Neural cell (in vitro differentiated cells): ENCODE data around the gene KRT78. TPM values are rescaled to one million over a fixed set of nuclear protein-coding genes. Genes with fewer than 3 reads are reported as not detected.
"Not testable (repeated sequence)": the region's sequence is repeated elsewhere in the genome, so short reads cannot be mapped to it uniquely, and the experiment has no call there.

Experiments
- H2AFZ ChIP-seq: fragments of 200-600, 300-800 bp; sonication (generic), shearing (Covaris generic); 2 replicates; pipeline ENCODE4 v1.6.0; 2014; ENCODE audit warnings: low read depth, mild to moderate bottlenecking, antibody characterized with exemption, low read length, moderate library complexity
- H3F3A ChIP-seq: fragments of 200-600 bp; shearing (Covaris generic); 2 replicates; pipeline ENCODE4 v1.6.1; 2016; ENCODE audit warnings: mild to moderate bottlenecking, moderate library complexity, mixed read lengths, antibody characterized with exemption, low read length; ENCODE audit not compliant: insufficient read depth, poor library complexity, severe bottlenecking
- H3K27ac ChIP-seq: fragments of 200-600, 300-800 bp; sonication (generic), shearing (Covaris generic); 2 replicates; pipeline ENCODE4 v1.5.1; 2014; ENCODE audit warnings: mild to moderate bottlenecking, low read length, moderate library complexity
- H3K27me3 ChIP-seq: fragments of 300-800, 200-600 bp; sonication (generic), shearing (Covaris generic); 2 replicates; pipeline ENCODE4 v1.6.0; 2014; ENCODE audit warnings: mild to moderate bottlenecking, low read depth, low read length, moderate library complexity; ENCODE audit not compliant: insufficient read depth
- H3K36me3 ChIP-seq: fragments of 300-800, 200-600 bp; sonication (generic), shearing (Covaris generic); 2 replicates; pipeline ENCODE4 v1.5.1; 2014; ENCODE audit warnings: mild to moderate bottlenecking, antibody characterized with exemption, low read length, moderate library complexity; ENCODE audit not compliant: insufficient read depth
- H3K4me2 ChIP-seq: fragments of 300-800, 200-600 bp; sonication (generic), shearing (Covaris generic); 2 replicates; pipeline ENCODE4 v1.6.0; 2014; ENCODE audit warnings: mild to moderate bottlenecking, low read length
- H3K4me3 ChIP-seq: fragments of 300-800, 200-600 bp; sonication (generic), shearing (Covaris generic); 2 replicates; pipeline ENCODE4 v1.5.1; 2014; ENCODE audit warnings: mild to moderate bottlenecking, low read length, moderate library complexity
- H3K79me2 ChIP-seq: fragments of 200-600 bp; shearing (Covaris generic); replicated peaks from 2 replicates; pipeline ENCODE4 v1.6.0; 2014; ENCODE audit warnings: mild to moderate bottlenecking, low read length, moderate library complexity; ENCODE audit not compliant: insufficient read depth
- H3K9ac ChIP-seq: fragments of 300-800, 200-600 bp; sonication (generic), shearing (Covaris generic); 2 replicates; pipeline ENCODE4 v1.6.1; 2016; ENCODE audit warnings: mild to moderate bottlenecking, low read length, mixed read lengths
- H3K9me2 ChIP-seq: fragments of 200-600 bp; shearing (Covaris generic); 2 replicates; pipeline ENCODE4 v1.6.1; 2016; ENCODE audit warnings: mild to moderate bottlenecking, low read length, mixed read lengths; ENCODE audit not compliant: insufficient read depth
- H3K9me3 ChIP-seq: fragments of 200-600, 300-800 bp; sonication (generic), shearing (Covaris generic); 2 replicates; pipeline ENCODE4 v1.6.1; 2016; ENCODE audit warnings: mild to moderate bottlenecking, mixed run types, low read length, moderate library complexity, mixed read lengths
- H4K20me1 ChIP-seq: fragments of 200-600 bp; shearing (Covaris generic); 2 replicates; pipeline ENCODE4 v1.6.1; 2016; ENCODE audit warnings: mild to moderate bottlenecking, mixed run types; ENCODE audit not compliant: insufficient read depth
- EP300 ChIP-seq: fragments of 450-650 bp; conservative IDR thresholded peaks from 2 replicates; pipeline ENCODE4 v1.6.1; 2014; ENCODE audit warnings: antibody characterized with exemption, mild to moderate bottlenecking, moderate library complexity; ENCODE audit not compliant: poor library complexity, severe bottlenecking
- EZH2 ChIP-seq: fragments of 200-600, 300-800 bp; shearing (Covaris generic), sonication (generic); IDR thresholded peaks from 2 replicates; pipeline ENCODE4 v1.6.1; 2014; ENCODE audit warnings: antibody characterized with exemption, low read length, borderline replicate concordance, mild to moderate bottlenecking; ENCODE audit not compliant: insufficient read depth, poor library complexity, severe bottlenecking
- MXI1 ChIP-seq: fragments of 450-650 bp; conservative IDR thresholded peaks from 2 replicates; pipeline ENCODE4 v1.6.1; 2014; ENCODE audit warnings: antibody characterized with exemption, mild to moderate bottlenecking; ENCODE audit not compliant: poor library complexity, severe bottlenecking
- POLR2AphosphoS5 ChIP-seq: IDR thresholded peaks from 2 replicates; pipeline ENCODE4 v1.6.1; 2012
- RAD21 ChIP-seq: fragments of 450-650 bp; conservative IDR thresholded peaks from 2 replicates; pipeline ENCODE4 v1.6.1; 2014; ENCODE audit warnings: antibody characterized with exemption, mild to moderate bottlenecking, moderate library complexity
- SMC3 ChIP-seq: fragments of 450-650 bp; conservative IDR thresholded peaks from 2 replicates; pipeline ENCODE4 v1.6.1; 2014; ENCODE audit warnings: antibody characterized with exemption, mild to moderate bottlenecking, moderate library complexity; ENCODE audit not compliant: poor library complexity
- TAF1 ChIP-seq: IDR thresholded peaks from 2 replicates; pipeline ENCODE4 v1.6.1; 2012; ENCODE audit warnings: low read depth
- polyA plus RNA-seq: library from polyadenylated mRNA; depleted of rRNA; stranded (reverse); fragments of >200 nt; gene quantifications from 2 replicates; pipeline ENCODE4 v1.2.3, GENCODE V29; 2014
- TF ChIP-seq, protein P1 (sequence below): fragments of 450-650 bp; IDR thresholded peaks from 2 replicates; pipeline ENCODE4 v1.5.1; 2014; ENCODE audit warnings: antibody characterized with exemption, mild to moderate bottlenecking, moderate library complexity; ENCODE audit not compliant: poor library complexity, severe bottlenecking
- TF ChIP-seq, protein P2 (sequence below): IDR thresholded peaks from 2 replicates; pipeline ENCODE4 v1.6.1; 2012; ENCODE audit warnings: borderline replicate concordance

KRT78 gene
- polyA plus RNA-seq, 1 donor from 2014 or later: not detected

GRCh38 chr12:52856787-52857186 lies 8.0 kb upstream of the KRT78 start:
- Histone ChIP-seq H3K9ac (no peak overlapping the region), H3K4me3 (no peak overlapping the region), H3K9me3 (no peaks in the 10 kb centered on the region), H3K9me2 (no peaks in the 10 kb centered on the region), H2AFZ (no peak overlapping the region), H3K27ac (no peak overlapping the region), H4K20me1 (no peaks in the 10 kb centered on the region), H3K79me2 (no peaks in the 10 kb centered on the region), H3K4me2 (no peak overlapping the region), H3K27me3 (no peaks in the 10 kb centered on the region), H3F3A (no peaks in the 10 kb centered on the region), H3K36me3 (no peaks in the 10 kb centered on the region)
- TF ChIP-seq MXI1: no peak
- no peak for TF ChIP-seq EZH2
- no peak for TF ChIP-seq EP300
- TF ChIP-seq, protein P1, sequence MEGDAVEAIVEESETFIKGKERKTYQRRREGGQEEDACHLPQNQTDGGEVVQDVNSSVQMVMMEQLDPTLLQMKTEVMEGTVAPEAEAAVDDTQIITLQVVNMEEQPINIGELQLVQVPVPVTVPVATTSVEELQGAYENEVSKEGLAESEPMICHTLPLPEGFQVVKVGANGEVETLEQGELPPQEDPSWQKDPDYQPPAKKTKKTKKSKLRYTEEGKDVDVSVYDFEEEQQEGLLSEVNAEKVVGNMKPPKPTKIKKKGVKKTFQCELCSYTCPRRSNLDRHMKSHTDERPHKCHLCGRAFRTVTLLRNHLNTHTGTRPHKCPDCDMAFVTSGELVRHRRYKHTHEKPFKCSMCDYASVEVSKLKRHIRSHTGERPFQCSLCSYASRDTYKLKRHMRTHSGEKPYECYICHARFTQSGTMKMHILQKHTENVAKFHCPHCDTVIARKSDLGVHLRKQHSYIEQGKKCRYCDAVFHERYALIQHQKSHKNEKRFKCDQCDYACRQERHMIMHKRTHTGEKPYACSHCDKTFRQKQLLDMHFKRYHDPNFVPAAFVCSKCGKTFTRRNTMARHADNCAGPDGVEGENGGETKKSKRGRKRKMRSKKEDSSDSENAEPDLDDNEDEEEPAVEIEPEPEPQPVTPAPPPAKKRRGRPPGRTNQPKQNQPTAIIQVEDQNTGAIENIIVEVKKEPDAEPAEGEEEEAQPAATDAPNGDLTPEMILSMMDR: no peak
- TF ChIP-seq POLR2AphosphoS5: no peak
- TF ChIP-seq SMC3: no peak
- TF ChIP-seq, protein P2, sequence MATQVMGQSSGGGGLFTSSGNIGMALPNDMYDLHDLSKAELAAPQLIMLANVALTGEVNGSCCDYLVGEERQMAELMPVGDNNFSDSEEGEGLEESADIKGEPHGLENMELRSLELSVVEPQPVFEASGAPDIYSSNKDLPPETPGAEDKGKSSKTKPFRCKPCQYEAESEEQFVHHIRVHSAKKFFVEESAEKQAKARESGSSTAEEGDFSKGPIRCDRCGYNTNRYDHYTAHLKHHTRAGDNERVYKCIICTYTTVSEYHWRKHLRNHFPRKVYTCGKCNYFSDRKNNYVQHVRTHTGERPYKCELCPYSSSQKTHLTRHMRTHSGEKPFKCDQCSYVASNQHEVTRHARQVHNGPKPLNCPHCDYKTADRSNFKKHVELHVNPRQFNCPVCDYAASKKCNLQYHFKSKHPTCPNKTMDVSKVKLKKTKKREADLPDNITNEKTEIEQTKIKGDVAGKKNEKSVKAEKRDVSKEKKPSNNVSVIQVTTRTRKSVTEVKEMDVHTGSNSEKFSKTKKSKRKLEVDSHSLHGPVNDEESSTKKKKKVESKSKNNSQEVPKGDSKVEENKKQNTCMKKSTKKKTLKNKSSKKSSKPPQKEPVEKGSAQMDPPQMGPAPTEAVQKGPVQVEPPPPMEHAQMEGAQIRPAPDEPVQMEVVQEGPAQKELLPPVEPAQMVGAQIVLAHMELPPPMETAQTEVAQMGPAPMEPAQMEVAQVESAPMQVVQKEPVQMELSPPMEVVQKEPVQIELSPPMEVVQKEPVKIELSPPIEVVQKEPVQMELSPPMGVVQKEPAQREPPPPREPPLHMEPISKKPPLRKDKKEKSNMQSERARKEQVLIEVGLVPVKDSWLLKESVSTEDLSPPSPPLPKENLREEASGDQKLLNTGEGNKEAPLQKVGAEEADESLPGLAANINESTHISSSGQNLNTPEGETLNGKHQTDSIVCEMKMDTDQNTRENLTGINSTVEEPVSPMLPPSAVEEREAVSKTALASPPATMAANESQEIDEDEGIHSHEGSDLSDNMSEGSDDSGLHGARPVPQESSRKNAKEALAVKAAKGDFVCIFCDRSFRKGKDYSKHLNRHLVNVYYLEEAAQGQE: no peak
- TF ChIP-seq TAF1: no peak

DNA sequence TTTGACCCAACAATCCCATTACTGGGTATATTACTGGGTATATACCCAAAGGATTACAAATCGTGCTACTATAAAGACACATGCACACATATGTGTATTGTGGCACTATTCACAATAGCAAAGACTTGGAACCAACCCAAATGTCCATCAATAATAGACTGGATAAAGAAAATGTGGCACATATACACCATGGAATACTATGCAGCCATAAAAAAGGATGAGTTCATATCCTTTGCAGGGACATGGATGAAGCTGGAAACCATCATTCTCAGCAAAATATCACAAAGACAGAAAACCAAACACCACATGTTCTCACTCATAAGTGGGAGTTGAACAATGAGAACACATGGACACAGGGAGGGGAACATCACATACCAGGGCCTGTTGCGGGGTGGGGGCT lies 7.3 kb upstream of the KRT78 start:
- H3K4me3 ChIP-seq, H3K9me2 ChIP-seq, H3K4me2 ChIP-seq, H3K9ac ChIP-seq, H3F3A ChIP-seq, H3K27ac ChIP-seq, H3K27me3 ChIP-seq, H3K36me3 ChIP-seq, H4K20me1 ChIP-seq, H2AFZ ChIP-seq, H3K9me3 ChIP-seq, H3K79me2 ChIP-seq: not testable (repeated sequence)

DNA sequence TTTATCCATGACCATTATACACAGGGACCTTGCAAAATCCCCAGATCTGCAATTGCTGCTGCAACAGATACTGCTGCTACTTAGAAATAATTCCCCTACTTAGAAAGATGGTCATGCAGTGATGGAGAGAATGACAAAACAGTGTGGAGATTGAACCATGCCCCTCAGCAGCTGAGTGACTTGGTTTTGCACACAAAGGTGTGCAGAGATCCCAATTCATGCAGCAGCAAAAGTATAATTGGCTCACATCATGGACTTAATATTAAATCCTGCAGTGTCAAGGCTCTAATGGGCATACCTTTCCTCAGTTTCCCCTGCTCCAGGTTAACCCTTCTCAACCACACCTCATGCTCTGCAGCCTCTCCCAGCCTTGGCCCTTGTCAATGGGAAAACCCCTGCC lies 3.0 kb upstream of the KRT78 start:
- no peaks in the 10 kb centered on the region for H4K20me1 ChIP-seq
- H3K9me3 ChIP-seq: no peaks in the 10 kb centered on the region
- no peak overlapping the region for H2AFZ ChIP-seq
- no peaks in the 10 kb centered on the region for H3K36me3 ChIP-seq
- no peak overlapping the region for H3K27ac ChIP-seq
- H3K27me3 ChIP-seq: no peaks in the 10 kb centered on the region
- no peaks in the 10 kb centered on the region for H3K79me2 ChIP-seq
- H3K4me2 ChIP-seq: no peak overlapping the region
- TF ChIP-seq, protein P1: no peak
- TF ChIP-seq POLR2AphosphoS5 (no peak), TAF1 (no peak), EP300 (no peak), EZH2 (no peak), SMC3 (no peak), MXI1 (no peak), RAD21 (no peak)
- TF ChIP-seq, protein P2: no peak
- H3K4me3 ChIP-seq: no peak overlapping the region
- H3K9me2 ChIP-seq: no peaks in the 10 kb centered on the region
- no peaks in the 10 kb centered on the region for H3F3A ChIP-seq
- no peak overlapping the region for H3K9ac ChIP-seq
